ENCODE results near the gene FOXP1. TPM values are rescaled to one million over a fixed set of nuclear protein-coding genes. Genes with fewer than 3 reads are reported as not detected.

Gene FOXP1
- total and polyA plus RNA-seq, 2 of the 13 experiments (the other 11 are each of a cell fraction or from before 2014, with no cell fraction given): 40.4 to 59.0 TPM

DNA sequence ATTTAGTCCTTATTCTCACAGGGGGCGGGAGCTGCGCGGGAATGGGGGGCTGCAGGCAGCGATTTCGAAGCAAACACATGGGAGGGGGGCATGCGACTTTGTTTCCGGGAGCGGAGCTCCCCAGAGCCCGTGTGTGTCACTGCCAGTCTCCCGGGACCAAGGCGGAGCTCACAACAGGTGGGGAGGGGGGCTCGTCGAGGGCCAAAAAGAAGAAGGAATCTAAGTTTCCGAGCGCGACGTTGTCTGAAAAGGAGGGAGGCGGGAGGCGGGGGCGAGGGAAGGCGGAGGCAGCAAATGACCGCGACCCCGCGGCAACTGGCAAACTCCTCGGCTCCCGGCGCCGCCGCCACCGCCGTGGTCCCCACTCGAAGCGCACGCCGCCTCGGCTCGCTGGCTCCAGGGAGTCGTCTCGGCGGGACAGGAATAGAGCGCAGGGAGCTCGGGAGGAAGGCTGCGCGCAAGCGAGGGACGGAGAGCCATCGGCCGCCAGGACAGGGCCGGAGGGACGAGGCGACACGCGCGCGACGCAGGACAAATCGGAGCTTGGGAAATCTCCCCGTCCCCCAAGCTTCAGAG, 1.4 kb downstream of the FOXP1 start (continued):
- TF ChIP-seq ZNF800 (CRISPR knock-in tag; IDR thresholded peaks at IDR 0.05): no peak
- no peak for TF ChIP-seq KIAA2018 (CRISPR knock-in tag; IDR thresholded peaks at IDR 0.05; ENCODE audit: borderline replicate concordance)
- no peak for TF ChIP-seq NFYB (CRISPR knock-in tag; IDR thresholded peaks at IDR 0.05)
- no peak for TF ChIP-seq PAXIP1 (CRISPR knock-in tag; conservative IDR thresholded peaks at IDR 0.05)
- TF ChIP-seq NCOR1 (IDR thresholded peaks at IDR 0.05; ENCODE audit: borderline replicate concordance, low read length): no peak
- TF ChIP-seq TAF15 (IDR thresholded peaks at IDR 0.05; ENCODE audit: low read depth, low read length, poor library complexity, severe bottlenecking): peak; percentile 1
- TF ChIP-seq RFX5 (IDR thresholded peaks at IDR 0.05; ENCODE audit: low read depth, low read length): no peak
- no peak for TF ChIP-seq ZNF460 (CRISPR knock-in tag; IDR thresholded peaks at IDR 0.05; ENCODE audit: borderline replicate concordance)
- TF ChIP-seq ZNF784 (CRISPR knock-in tag; IDR thresholded peaks at IDR 0.05; ENCODE audit: borderline replicate concordance): no peak; the same call in 1 of the 2 replicates
- no peak for TF ChIP-seq RBM22 (optimal IDR thresholded peaks at IDR 0.05; ENCODE audit: low read length)
- TF ChIP-seq, protein P1, sequence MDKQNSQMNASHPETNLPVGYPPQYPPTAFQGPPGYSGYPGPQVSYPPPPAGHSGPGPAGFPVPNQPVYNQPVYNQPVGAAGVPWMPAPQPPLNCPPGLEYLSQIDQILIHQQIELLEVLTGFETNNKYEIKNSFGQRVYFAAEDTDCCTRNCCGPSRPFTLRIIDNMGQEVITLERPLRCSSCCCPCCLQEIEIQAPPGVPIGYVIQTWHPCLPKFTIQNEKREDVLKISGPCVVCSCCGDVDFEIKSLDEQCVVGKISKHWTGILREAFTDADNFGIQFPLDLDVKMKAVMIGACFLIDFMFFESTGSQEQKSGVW (CRISPR knock-in tag; IDR thresholded peaks at IDR 0.05; ENCODE audit: borderline replicate concordance): no peak
